GM20000 (cell line): Measurements from ENCODE around the gene U2AF2.

ENCODE experiments used
- DNase-seq: peaks from one replicate; pipeline ENCODE4 v3.0.0; 2012; ENCODE audit warnings: low spot score
- CTCF ChIP-seq: IDR thresholded peaks from 2 replicates; pipeline ENCODE4 v1.5.1; 2012; ENCODE audit warnings: mild to moderate bottlenecking, control low read depth; ENCODE audit errors: extremely low read depth, missing control alignments

The U2AF2 gene

GRCh38 chr19:55633861-55634260, 21.0 kb upstream of the U2AF2 start:
- DNase-seq = no peak
- TF ChIP-seq CTCF = no peak

- DNase-seq = no peak
- no peak for TF ChIP-seq CTCF
Measured at GRCh38 chr19:55635334-55635717, 19.5 kb upstream of the U2AF2 start.

DNA sequence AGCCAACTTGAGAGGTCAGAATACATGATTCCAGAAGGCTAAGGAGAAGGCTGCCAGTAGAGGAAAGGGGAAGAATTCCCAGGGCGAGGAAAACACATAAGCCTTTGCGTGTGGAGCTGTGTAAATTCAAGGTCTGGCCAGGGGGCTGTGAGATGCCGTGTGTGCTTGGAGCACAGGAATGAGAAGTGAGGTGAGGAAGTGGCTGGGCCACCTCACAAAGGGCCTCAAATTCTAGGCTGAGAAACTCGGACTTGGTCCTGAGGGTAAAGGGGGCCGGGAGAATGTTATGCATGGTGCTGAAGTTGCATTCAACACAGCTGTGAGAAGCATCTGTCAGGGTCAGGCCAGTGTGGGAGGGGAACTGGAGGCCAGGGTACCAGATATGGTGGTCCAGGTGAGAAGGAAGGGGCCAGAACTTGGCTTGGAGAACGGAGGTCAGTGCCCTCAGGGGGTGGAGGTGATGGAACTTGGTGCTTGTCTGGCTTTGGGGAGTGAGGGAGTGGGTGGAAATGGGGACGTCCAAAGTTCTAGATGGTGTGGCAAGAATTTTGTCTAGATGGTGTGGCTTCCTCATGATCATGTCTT, 18.9 kb upstream of the U2AF2 start:
- no peak for TF ChIP-seq CTCF
- no peak for DNase-seq

DNA sequence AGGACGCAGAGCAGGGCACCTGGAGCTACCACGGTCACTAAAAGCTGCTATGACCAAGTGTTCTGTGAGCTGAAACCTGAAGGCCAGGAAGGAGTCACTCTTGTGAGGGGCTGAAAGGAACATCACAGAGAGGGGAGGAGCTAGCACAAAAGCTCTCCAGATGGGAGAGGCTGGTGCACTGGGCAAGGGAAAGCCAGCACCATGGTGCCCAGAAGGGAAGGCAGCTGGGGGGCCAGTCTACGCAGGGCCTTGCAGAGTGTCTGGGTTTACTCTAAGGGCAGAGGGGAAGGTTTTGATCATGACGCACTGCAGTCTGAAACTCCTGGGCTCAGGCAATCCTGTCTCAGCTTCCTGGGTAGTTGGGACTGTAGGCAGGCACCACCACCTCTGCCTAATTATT, 18.1 kb upstream of the U2AF2 start:
- DNase-seq = no peak
- TF ChIP-seq CTCF = no peak

DNA sequence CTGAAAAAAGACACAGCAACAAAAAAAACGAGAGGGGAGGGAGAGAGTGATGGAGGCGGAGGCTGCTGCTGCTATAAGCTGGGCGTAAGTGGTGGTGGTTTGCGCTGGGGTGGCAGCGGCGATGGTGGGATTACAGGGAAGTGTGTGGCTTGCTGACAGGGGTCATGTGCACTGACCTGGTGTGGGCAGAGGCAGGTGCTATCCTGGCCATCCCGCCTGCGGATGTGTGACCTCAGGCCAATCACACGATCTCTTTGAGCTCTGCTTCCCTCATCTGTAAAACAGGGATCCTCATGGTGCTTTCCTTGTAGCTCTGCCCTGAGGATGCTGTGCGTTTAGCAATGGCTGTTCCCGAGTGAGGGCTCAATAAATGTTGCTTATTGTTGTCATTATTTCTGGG, 17.3 kb upstream of the U2AF2 start:
- no peak for DNase-seq

GRCh38 chr19:55638864-55639359, 15.9 kb upstream of the U2AF2 start:
- TF ChIP-seq CTCF = peak; percentile 10
- no peak for DNase-seq

More for the DNA sequence above, 17.3 kb upstream of the U2AF2 start:
- TF ChIP-seq CTCF = no peak

GRCh38 chr19:55640043-55640576, 14.7 kb upstream of the U2AF2 start:
- peak; percentile 68 for TF ChIP-seq CTCF
- DNase-seq = peak; percentile 73
